A549 treated with AZD9567 at 1 μM for 4 hours (cell line): Measurements from ENCODE around the gene MRPL54. TPM values are rescaled to one million over a fixed set of nuclear protein-coding genes. Genes with fewer than 3 reads are reported as not detected.

Experiments used
- total RNA-seq: library from RNA; stranded (reverse); fragments of 200-300 nt; extraction: Qiagen RNA extraction; gene quantifications from 5 replicates; pipeline ENCODE4 v1.2.3, GENCODE V29; 2022; ENCODE audit not compliant: insufficient read depth

The MRPL54 gene
- total RNA-seq = 53.4 to 74.7 TPM (median 65.3 TPM) in 5 replicates

DNA sequence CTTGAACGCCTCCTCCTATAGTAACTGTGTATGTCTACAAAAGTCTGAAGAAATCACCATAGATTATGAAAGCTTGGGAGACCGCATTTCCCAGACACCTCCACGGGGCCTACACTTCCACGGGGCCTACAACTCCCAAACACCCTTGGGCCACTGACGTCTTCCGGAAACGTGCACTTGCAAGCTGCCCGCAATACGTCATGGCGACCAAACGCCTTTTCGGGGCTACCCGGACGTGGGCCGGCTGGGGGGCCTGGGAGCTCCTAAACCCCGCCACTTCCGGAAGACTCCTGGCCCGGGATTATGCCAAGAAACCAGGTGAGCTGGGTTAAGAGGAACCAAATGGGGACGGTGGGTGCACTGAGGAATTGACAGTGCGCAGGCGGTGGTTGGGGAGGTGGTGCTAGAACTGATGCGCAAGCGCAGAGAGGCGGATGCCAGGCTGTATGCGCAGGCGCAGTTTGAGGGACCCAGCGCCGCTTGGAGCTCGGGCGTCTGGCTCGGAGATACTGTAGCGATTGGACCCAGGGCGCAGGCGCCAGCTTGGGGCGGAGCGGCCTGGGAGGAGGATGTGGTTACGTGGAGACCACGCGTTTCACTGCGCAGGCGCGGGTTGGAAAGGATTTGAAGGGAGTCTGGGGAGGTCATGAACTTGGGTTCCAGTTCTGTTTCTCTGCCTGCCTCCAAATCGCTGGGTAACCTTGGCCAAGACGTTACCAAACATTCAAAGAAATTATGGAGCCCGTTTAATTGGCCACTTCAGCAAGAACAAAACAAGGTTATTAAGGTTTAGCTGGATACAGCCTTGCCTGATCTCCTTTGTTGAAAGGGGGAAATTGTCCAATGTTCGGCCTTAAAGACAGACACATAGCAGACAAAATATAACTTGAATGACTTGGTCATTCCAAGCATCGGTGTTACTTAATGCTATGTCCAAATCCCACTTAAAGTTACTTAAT, at the start of gene MRPL54:
MRPL54 (plus strand) TSS at position 182 of the 959 bp plus-strand sequence; CDS start at position 201, 19 bp downstream.

DNA sequence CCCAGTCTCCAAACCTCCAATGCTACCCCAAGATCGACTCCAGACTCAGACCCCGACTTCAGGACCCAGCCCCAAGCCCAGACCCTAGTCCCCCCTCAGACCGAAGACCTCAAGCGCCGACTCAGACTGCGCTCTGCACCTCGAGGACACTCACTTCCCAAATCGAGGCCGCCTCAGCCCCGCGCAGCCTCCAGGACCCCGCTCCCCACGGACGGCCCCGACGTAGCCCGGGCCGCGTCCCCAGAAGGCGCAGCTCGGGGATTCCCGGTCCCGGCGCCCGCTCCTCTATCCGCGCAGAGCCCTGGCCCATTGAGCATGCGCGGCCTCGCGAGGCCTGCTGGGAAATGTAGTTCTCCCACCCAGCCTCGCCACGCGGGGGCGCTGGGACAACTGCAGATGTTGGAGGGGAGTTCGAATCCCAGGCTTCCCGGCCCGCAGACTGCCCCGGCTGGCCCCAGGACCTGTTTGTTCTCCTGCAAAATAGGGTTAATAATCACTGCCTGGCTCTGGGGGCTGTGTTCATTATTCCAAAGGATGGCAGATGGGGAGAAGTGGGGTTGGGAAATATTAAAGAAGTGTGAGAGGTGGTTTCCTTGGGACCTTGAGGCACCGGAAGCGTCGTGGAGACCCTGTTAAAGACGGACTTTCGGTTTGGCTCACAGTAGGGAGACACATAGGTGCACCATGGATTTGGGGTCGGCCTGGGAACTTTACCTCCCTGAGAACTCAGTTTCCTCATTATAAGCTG, 926 bp upstream of the MRPL54 start, which contains the start of gene APBA3:
APBA3 (minus strand) TSS at position 311 of the 748 bp plus-strand sequence. CDS start 1,428 bp downstream, outside the sequence.

DNA sequence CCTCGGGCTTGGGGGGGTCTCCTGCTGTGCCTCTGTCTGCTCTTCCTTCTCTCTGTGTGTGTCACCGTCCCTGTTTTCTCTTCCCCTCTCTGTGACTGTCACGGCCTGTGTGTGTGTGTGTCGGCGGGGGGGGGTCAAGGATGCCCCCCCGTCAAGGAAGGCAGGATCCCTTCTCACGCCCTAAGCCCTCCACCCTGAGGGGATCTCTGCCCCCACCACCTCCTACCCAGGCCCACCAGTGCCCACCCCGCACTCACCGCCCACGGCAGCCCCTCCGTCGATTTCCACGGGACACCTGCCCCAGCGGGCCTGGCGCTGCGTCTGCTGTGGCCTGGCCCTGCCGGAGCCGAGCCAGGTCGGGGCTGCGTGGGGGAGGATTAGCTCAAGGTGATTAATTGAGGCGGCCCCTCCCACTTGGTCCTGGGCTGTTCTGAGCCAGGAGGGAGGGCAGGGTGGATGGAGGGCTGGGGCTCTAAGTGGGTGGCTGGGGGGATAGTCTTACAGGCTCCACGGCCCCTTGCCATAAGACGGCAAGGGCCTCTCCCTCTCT, 9.5 kb downstream of the MRPL54 start, which contains the start of gene RAX2:
RAX2 (minus strand) TSS at position 323 of the 550 bp plus-strand sequence. CDS start 486 bp downstream, outside the sequence.

GRCh38 chr19:3785938-3786824, 23.7 kb downstream of the MRPL54 start, which contains the start of gene MATK:
TSS of gene MATK (minus strand) at chr19:3786381. CDS start at chr19:3785135, 1,246 bp downstream.

Other genes starting within 250 kb of the MRPL54 start
- 0.18 TPM in 1 of 5 replicates, not detected in the others for gene TEKTIP1, start 223.5 kb upstream of the MRPL54 start, total RNA-seq
- 127 to 156 TPM (median 150 TPM) in 5 replicates for gene MFSD12, start 205.1 kb upstream of the MRPL54 start, total RNA-seq
- 59.5 to 65.3 TPM (median 62.8 TPM) in 5 replicates for gene HMG20B, start 189.7 kb upstream of the MRPL54 start, total RNA-seq
- gene GIPC3, start 177.2 kb upstream of the MRPL54 start, total RNA-seq = 0.15 to 0.26 TPM (median 0.19 TPM) in 4 of 5 replicates, not detected in the other
- gene TBXA2R, start 155.8 kb upstream of the MRPL54 start, total RNA-seq = 0.68 to 0.88 TPM (median 0.74 TPM) in 4 of 5 replicates, not detected in the other
- gene CACTIN, start 135.9 kb upstream of the MRPL54 start, total RNA-seq = 9.5 to 21.6 TPM (median 19.1 TPM) in 5 replicates
- gene PIP5K1C, start 62.2 kb upstream of the MRPL54 start, total RNA-seq = 9.2 to 14.2 TPM (median 12.9 TPM) in 5 replicates
- gene TJP3, start 54.3 kb upstream of the MRPL54 start, total RNA-seq = 0.26 to 0.46 TPM (median 0.40 TPM) in 4 of 5 replicates, not detected in the other
- 9.7 to 12.4 TPM (median 11.8 TPM) in 5 replicates for gene APBA3, start 990 bp upstream of the MRPL54 start, total RNA-seq
- gene RAX2, start 9.5 kb downstream of the MRPL54 start, total RNA-seq = not detected in 5 replicates
- 0.77 to 1.0 TPM (median 0.90 TPM) in 4 of 5 replicates, not detected in the other for gene MATK, start 23.7 kb downstream of the MRPL54 start, total RNA-seq
- 0.22 to 0.31 TPM in 2 of 5 replicates, not detected in the others for gene ZFR2, start 106.4 kb downstream of the MRPL54 start, total RNA-seq
- 0.04 to 0.21 TPM (median 0.06 TPM) in 4 of 5 replicates, not detected in the other for gene ATCAY, start 118.0 kb downstream of the MRPL54 start, total RNA-seq
- gene NMRK2, start 170.4 kb downstream of the MRPL54 start, total RNA-seq = not detected in 5 replicates
- gene DAPK3, start 208.4 kb downstream of the MRPL54 start, total RNA-seq = 38.0 to 46.8 TPM (median 44.7 TPM) in 5 replicates
- gene EEF2, start 222.8 kb downstream of the MRPL54 start, total RNA-seq = 870 to 1,169 TPM (median 1,085 TPM) in 5 replicates
- 13.2 to 18.7 TPM (median 17.7 TPM) in 5 replicates for gene PIAS4, start 245.1 kb downstream of the MRPL54 start, total RNA-seq